HepG2 (cell line): Measurements from ENCODE around the gene SEMA3F. TPM values are rescaled to one million over a fixed set of nuclear protein-coding genes. Genes with fewer than 3 reads are reported as not detected.

Experiments
- AKNA ChIP-seq: sonication (generic); formaldehyde crosslinking; IDR thresholded peaks from 2 replicates; pipeline ENCODE4 v1.4.0; 2020; ENCODE audit warnings: missing genetic modification reagents, borderline replicate concordance
- HDAC6 ChIP-seq: fragments of 200-600 bp; sonication (generic); IDR thresholded peaks from 2 replicates; pipeline ENCODE4 v1.7.0; 2017; ENCODE audit warnings: mild to moderate bottlenecking, antibody characterized with exemption, low read length, low read depth
- HNF1A ChIP-seq, 2 experiments: sonication (generic) in 1 of 2; formaldehyde crosslinking in 1 of 2; IDR thresholded peaks; 2 replicates each; pipeline versions ENCODE4 v1.4.0 to v1.6.1; 2016 to 2020; ENCODE audit warnings: borderline replicate concordance in 1 of 2, low read depth in 1 of 2, mild to moderate bottlenecking in 1 of 2, missing genetic modification reagents in 1 of 2
- NONO ChIP-seq, 2 experiments: fragments of 450-650 bp in 1 of 2; sonication (generic) in 1 of 2; formaldehyde crosslinking in 1 of 2; IDR thresholded peaks in 1 of 2; conservative IDR thresholded peaks in 1 of 2; 2 replicates each; pipeline versions ENCODE4 v1.6.1 to v1.8.0; 2017 to 2022; ENCODE audit warnings: mild to moderate bottlenecking in 1 of 2, missing genetic modification reagents in 1 of 2, moderate library complexity in 1 of 2
- NR2F6 ChIP-seq, 2 experiments: IDR thresholded peaks; 2 replicates each; pipeline ENCODE4 v1.6.1; 2016; ENCODE audit warnings: antibody characterized with exemption in 1 of 2, mild to moderate bottlenecking in 1 of 2
- POLR2G ChIP-seq: fragments of 200-400 bp; formaldehyde crosslinking; IDR thresholded peaks from 2 replicates; pipeline ENCODE4 v1.6.1; 2018; ENCODE audit warnings: mild to moderate bottlenecking, low read depth, low read length, moderate library complexity
- RBM39 ChIP-seq: fragments of 200-400 bp; formaldehyde crosslinking; IDR thresholded peaks from one replicate; pipeline ENCODE4 v1.6.1; 2018; ENCODE audit warnings: antibody characterized with exemption, mild to moderate bottlenecking, low read depth, low read length; ENCODE audit not compliant: poor library complexity, severe bottlenecking
- REPIN1 ChIP-seq: sonication (generic); formaldehyde crosslinking; IDR thresholded peaks from 2 replicates; pipeline ENCODE4 v1.8.0; 2022; ENCODE audit warnings: missing genetic modification reagents, low read depth, mild to moderate bottlenecking, borderline replicate concordance
- RFXANK ChIP-seq: IDR thresholded peaks from 2 replicates; pipeline ENCODE4 v1.6.1; 2016
- ZBTB7A ChIP-seq: sonication (generic); formaldehyde crosslinking; IDR thresholded peaks from 2 replicates; pipeline ENCODE4 v1.8.0; 2022; ENCODE audit warnings: mild to moderate bottlenecking, missing genetic modification reagents
- ZNF235 ChIP-seq: sonication (generic); formaldehyde crosslinking; IDR thresholded peaks from 2 replicates; pipeline ENCODE4 v1.8.1; 2023; ENCODE audit warnings: mild to moderate bottlenecking, missing genetic modification reagents, borderline replicate concordance
- ZNF256 ChIP-seq: sonication (generic); formaldehyde crosslinking; conservative IDR thresholded peaks from 2 replicates; pipeline ENCODE4 v1.4.0; 2020; ENCODE audit warnings: missing genetic modification reagents
- ZNF552 ChIP-seq: sonication (generic); formaldehyde crosslinking; IDR thresholded peaks from 2 replicates; pipeline ENCODE4 v1.9.0; 2022; ENCODE audit warnings: missing genetic modification reagents, mild to moderate bottlenecking, borderline replicate concordance
- ZNF768 ChIP-seq: sonication (generic); formaldehyde crosslinking; IDR thresholded peaks from 2 replicates; pipeline ENCODE4 v1.4.0; 2020; ENCODE audit warnings: missing genetic modification reagents
- ZNF879 ChIP-seq: sonication (generic); formaldehyde crosslinking; IDR thresholded peaks from 2 replicates; pipeline ENCODE4 v1.8.1; 2023; ENCODE audit warnings: missing genetic modification reagents
- polyA plus RNA-seq, 8 experiments: library from polyadenylated mRNA; depleted of rRNA in 3 of 8; stranded (reverse) in 7 of 8; unstranded in 1 of 8; fragments of >200 nt; fragmentation: Illumina TruSeq in 4 of 8; extraction: Trizol in 4 of 8; gene quantifications; 2 replicates each; pipeline versions ENCODE4 v1.2.1 to v1.2.3, GENCODE V29; 2011 to 2016; ENCODE audit warnings: low read depth in 4 of 8, missing spikeins in 1 of 8, mixed read lengths in 1 of 8; ENCODE audit not compliant: insufficient read depth in 1 of 8
- total RNA-seq, 5 experiments: library from RNA; depleted of rRNA; stranded (reverse); fragments of >200 nt; fragmentation: Illumina TruSeq; extraction: Trizol; gene quantifications; 2 replicates each; pipeline ENCODE4 v1.2.3, GENCODE V29; 2016; ENCODE audit warnings: low read depth in 1 of 5

Gene SEMA3F
- total and polyA plus RNA-seq, 2 of the 13 experiments (the other 11 are each of a cell fraction or from before 2014, with no cell fraction given), result 7.6 to 17.2 TPM

GRCh38 chr3:50212502-50212901, 57.4 kb downstream of the SEMA3F start (continued):
- 0 out of 2 replicates have a peak, but pooled peaks have one; percentile 13 for TF ChIP-seq ZBTB7A (CRISPR knock-in tag)
- no peak for TF ChIP-seq POLR2G
- TF ChIP-seq ZNF552 (CRISPR knock-in tag), result no peak
- no peak for TF ChIP-seq RFXANK (CRISPR knock-in tag)
- TF ChIP-seq ZNF879, result no peak
- peak; percentile 49; the same call in 1 of the 2 replicates for TF ChIP-seq ZNF768 (CRISPR knock-in tag)
- TF ChIP-seq AKNA (CRISPR knock-in tag), result no peak
- no peak for TF ChIP-seq HDAC6
- no peak for TF ChIP-seq NONO (IDR thresholded peaks at IDR 0.05)
- no peak for TF ChIP-seq NONO (CRISPR knock-in tag; conservative IDR thresholded peaks at IDR 0.05)
- TF ChIP-seq ZNF256 (CRISPR knock-in tag), result no peak
- TF ChIP-seq REPIN1 (CRISPR knock-in tag), result no peak
- no peak for TF ChIP-seq ZNF235
- no peak for TF ChIP-seq HNF1A (IDR thresholded peaks at IDR 0.05; ENCODE audit: low read depth)
- TF ChIP-seq HNF1A (CRISPR knock-in tag; IDR thresholded peaks at IDR 0.05; ENCODE audit: borderline replicate concordance), result 0 out of 2 replicates have a peak, but pooled peaks have one; percentile 23
- TF ChIP-seq RBM39, result no peak
- TF ChIP-seq NR2F6 (IDR thresholded peaks at IDR 0.05), result 0 out of 2 replicates have a peak, but pooled peaks have one; percentile 11
- TF ChIP-seq NR2F6 (CRISPR knock-in tag; IDR thresholded peaks at IDR 0.05), result no peak
